Measurements from ENCODE around the gene CDPF1. TPM values are rescaled to one million over a fixed set of nuclear protein-coding genes. Genes with fewer than 3 reads are reported as not detected.

CDPF1 gene
- total and polyA plus RNA-seq, 2 of the 13 experiments (the other 11 are each of a cell fraction or from before 2014, with no cell fraction given), result 5.2 to 8.1 TPM

GRCh38 chr22:46233231-46233630, 16.9 kb downstream of the CDPF1 start (continued):
- TF ChIP-seq, protein P1, sequence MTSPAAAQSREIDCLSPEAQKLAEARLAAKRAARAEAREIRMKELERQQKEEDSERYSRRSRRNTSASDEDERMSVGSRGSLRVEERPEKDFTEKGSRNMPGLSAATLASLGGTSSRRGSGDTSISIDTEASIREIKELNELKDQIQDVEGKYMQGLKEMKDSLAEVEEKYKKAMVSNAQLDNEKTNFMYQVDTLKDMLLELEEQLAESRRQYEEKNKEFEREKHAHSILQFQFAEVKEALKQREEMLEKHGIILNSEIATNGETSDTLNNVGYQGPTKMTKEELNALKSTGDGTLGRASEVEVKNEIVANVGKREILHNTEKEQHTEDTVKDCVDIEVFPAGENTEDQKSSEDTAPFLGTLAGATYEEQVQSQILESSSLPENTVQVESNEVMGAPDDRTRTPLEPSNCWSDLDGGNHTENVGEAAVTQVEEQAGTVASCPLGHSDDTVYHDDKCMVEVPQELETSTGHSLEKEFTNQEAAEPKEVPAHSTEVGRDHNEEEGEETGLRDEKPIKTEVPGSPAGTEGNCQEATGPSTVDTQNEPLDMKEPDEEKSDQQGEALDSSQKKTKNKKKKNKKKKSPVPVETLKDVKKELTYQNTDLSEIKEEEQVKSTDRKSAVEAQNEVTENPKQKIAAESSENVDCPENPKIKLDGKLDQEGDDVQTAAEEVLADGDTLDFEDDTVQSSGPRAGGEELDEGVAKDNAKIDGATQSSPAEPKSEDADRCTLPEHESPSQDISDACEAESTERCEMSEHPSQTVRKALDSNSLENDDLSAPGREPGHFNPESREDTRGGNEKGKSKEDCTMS (CRISPR knock-in tag; conservative IDR thresholded peaks at IDR 0.05), result no peak
- TF ChIP-seq ZNF792 (CRISPR knock-in tag; IDR thresholded peaks at IDR 0.05), result no peak
- TF ChIP-seq ZNF562 (CRISPR knock-in tag; IDR thresholded peaks at IDR 0.05; ENCODE audit: borderline replicate concordance), result no peak
- TF ChIP-seq HNRNPL (IDR thresholded peaks at IDR 0.05; ENCODE audit: low read depth, low read length), result no peak
- no peak for TF ChIP-seq ZNF576 (CRISPR knock-in tag; IDR thresholded peaks at IDR 0.05)
- TF ChIP-seq NBN (conservative IDR thresholded peaks at IDR 0.05), result no peak
- TF ChIP-seq, protein P2, sequence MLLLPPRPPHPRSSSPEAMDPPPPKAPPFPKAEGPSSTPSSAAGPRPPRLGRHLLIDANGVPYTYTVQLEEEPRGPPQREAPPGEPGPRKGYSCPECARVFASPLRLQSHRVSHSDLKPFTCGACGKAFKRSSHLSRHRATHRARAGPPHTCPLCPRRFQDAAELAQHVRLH (CRISPR knock-in tag; IDR thresholded peaks at IDR 0.05; ENCODE audit: borderline replicate concordance, low read depth), result no peak
- no peak for TF ChIP-seq PHF21A (CRISPR knock-in tag; IDR thresholded peaks at IDR 0.05)

DNA sequence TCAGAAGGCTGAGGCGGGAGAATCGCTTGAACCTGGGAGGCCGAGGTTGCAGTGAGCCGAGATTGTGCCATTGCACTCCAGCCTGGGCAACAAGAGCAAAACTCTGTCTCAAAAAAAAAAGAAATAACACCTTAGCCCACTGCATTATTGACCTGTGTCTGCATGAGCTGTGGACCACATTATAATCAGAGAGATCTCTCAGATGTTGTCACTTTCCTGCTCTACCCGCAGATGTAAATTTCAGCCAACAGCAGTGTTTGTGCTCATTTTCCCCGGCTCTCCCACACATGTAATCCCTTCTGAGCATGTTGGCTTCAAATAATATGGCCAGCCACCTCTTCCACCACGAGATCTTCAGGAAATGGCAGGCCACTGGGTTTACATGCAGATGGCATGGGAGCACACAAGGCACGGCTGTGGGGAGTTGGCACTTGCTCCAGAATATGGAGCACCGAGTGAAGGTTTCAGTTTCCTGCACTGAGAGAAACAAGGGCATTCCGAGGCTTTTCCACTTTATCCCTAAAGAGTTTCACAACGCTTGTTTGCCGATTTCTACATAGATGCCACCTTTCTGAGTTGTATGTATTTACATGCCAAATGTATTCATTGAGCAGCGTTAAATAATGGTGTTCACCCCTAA, 19.7 kb downstream of the CDPF1 start:
- no peak for FAIRE-seq
- BruUV-seq (replicated peaks), result no TSS peak
- Histone ChIP-seq H3K27me3 (ENCODE audit: control insufficient read depth in 1 of 2, insufficient read depth in 2 of 2, low read length in 2 of 2) (no peaks in the 10 kb centered on the region), H3K9ac (ENCODE audit: insufficient read depth, low read depth, low read length) (no peak overlapping the region), H2AFZ (ENCODE audit: low read length) (no peak overlapping the region), H3K4me3 (replicated peaks in 1 of 3; ENCODE audit: insufficient read depth in 1 of 3, low read depth in 2 of 3, low read length in 3 of 3) (no peak overlapping the region), H3K4me1 (ENCODE audit: insufficient read depth, low read length) (no peaks in the 10 kb centered on the region), H3K79me2 (ENCODE audit: insufficient read depth, low read length) (no peaks in the 10 kb centered on the region), H3K9me3 (ENCODE audit: low read length) (no peaks in the 10 kb centered on the region), H3K36me3 (replicated peaks in 1 of 2; ENCODE audit: control insufficient read depth in 1 of 2, insufficient read depth in 2 of 2, low read length in 2 of 2) (peaks cover 5 to 23% of the 10 kb centered on the region in 2 experiments; a peak in 4 of 5 replicates), H4K20me1 (ENCODE audit: insufficient read depth, low read length) (no peaks in the 10 kb centered on the region), H3K4me2 (ENCODE audit: low read depth, low read length) (no peak overlapping the region), H3K27ac (ENCODE audit: extremely low read length, insufficient read depth, low read length) (no peak overlapping the region)
- intact Hi-C loops (cut with micrococcal nuclease; ENCODE audit: unreplicated experiment), result no loop called here
- ChIA-PET POLR2A (no interaction called here), CTCF (ENCODE audit: low intra/inter-chr PET ratio, low total read pairs) (no interaction called here)
- ATAC-seq, result no peak
- in situ Hi-C loops (cut with HindIII; ENCODE audit: extremely low pct_ligation_motif_present, low pct_unique_long_range_greater_than_20kb), result no loop called here
- no peak for DNase-seq (ENCODE audit: low spot score)
- WGBS (ENCODE audit: low lambda C conversion rate), result 90% methylated on average over 13 of the region's 13 CpGs
- TF ChIP-seq ZMYM3 (CRISPR knock-in tag; IDR thresholded peaks at IDR 0.05) (no peak), TBX3 (IDR thresholded peaks at IDR 0.05; ENCODE audit: borderline replicate concordance) (no peak), PAXIP1 (CRISPR knock-in tag; conservative IDR thresholded peaks at IDR 0.05) (no peak), TFDP1 (CRISPR knock-in tag; IDR thresholded peaks at IDR 0.05; ENCODE audit: borderline replicate concordance) (no peak), ZNF350 (CRISPR knock-in tag; IDR thresholded peaks at IDR 0.05; ENCODE audit: borderline replicate concordance, low read depth) (no peak), PAF1 (CRISPR knock-in tag; IDR thresholded peaks at IDR 0.05) (no peak), ZFP36 (IDR thresholded peaks at IDR 0.05; ENCODE audit: borderline replicate concordance, low read depth, low read length, partially characterized antibody) (no peak), RFXANK (CRISPR knock-in tag; IDR thresholded peaks at IDR 0.05) (no peak), ZNF883 (CRISPR knock-in tag; IDR thresholded peaks at IDR 0.05; ENCODE audit: not compliant biosample characterization) (no peak)

Data from HepG2 (cell line).